GM06990 (cell line): ENCODE data around the gene PCNT.

Experiments
- DNase-seq: peaks from one replicate; pipeline ENCODE4 v3.0.0-alpha.2; 2011; ENCODE audit not compliant: insufficient read length; ENCODE audit errors: extremely low read depth
- H3K27me3 ChIP-seq: replicated peaks from 2 replicates; pipeline ENCODE4 v1.6.0; 2011; ENCODE audit warnings: low read length; ENCODE audit not compliant: control insufficient read depth, insufficient read depth
- H3K36me3 ChIP-seq: 2 replicates; pipeline ENCODE4 v1.5.1; 2011; ENCODE audit warnings: low read length; ENCODE audit not compliant: control insufficient read depth, insufficient read depth
- H3K4me3 ChIP-seq: replicated peaks from 2 replicates; pipeline ENCODE4 v1.5.1; 2011; ENCODE audit warnings: low read depth, mild to moderate bottlenecking, control low read depth, low read length
- CTCF ChIP-seq: IDR thresholded peaks from 2 replicates; pipeline ENCODE4 v1.5.1; 2011; ENCODE audit warnings: low read length, control low read depth, mild to moderate bottlenecking, inconsistent platforms; ENCODE audit not compliant: insufficient read depth, poor library complexity, severe bottlenecking

The PCNT gene

DNA sequence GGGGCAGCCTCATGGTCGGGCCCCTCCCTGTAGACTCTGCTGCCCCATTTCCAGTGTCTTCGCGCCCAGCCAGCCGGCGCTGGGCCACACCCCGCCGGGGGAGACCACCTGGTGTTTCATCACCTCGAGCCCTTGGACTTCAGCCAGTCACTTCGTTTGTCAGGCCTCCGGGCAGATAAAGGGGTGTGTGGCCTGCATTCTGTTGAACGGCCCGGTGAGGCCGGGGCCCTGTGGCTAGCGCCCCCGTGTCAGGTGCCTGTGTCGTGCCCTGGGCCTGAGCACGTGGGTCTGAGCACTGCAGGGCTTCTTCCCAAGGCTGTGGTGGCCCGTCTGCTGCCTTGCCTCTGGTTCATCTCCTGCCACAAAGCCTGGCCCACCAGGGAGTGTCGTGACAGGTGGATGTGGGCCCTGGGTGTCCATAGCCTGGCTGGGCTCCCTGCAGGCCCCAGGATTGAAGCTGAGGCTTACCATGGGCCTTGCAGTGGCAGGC lies 69.5 kb downstream of the PCNT start:
- Histone ChIP-seq H3K4me3 (no peak overlapping the region), H3K36me3 (peaks cover 30% of the 10 kb centered on the region), H3K27me3 (no peaks in the 10 kb centered on the region)
- no peak for TF ChIP-seq CTCF
- DNase-seq: no peak

DNA sequence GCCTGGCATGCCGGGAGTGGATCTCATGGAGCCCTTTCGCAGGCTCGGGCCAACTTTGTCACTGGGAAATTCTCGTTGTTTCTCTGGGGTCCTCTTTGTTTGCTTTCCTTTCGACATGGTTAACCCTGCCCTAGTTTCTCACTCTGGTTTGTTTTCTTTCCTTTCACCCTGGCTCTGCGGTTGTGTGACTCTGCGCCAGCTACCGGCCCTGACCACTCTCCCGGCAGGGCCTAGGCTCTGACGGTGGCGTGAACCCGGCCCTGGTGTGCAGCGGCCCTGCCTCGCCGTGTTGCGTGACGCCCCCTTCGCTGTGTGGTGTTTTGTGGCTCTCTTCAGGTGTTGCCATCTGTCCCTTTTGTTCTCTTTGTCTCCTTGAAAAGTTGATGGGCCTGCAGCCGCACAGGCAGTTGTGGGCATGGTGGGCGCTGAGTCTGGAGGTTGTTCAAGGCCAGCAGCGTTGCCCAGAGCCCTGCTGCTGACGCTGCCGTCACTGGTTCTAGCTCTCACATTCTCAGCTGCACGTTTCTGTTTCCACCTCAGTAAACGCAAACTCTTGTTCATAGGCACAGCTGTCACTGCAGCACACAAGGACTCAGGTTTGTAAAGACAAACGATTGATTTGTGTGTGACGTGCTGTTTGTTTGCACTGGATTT lies 70.1 kb downstream of the PCNT start:
- no peaks in the 10 kb centered on the region for H3K27me3 ChIP-seq
- DNase-seq: no peak
- no peak overlapping the region for H3K4me3 ChIP-seq
- H3K36me3 ChIP-seq: peaks cover 27% of the 10 kb centered on the region
- TF ChIP-seq CTCF: no peak

DNA sequence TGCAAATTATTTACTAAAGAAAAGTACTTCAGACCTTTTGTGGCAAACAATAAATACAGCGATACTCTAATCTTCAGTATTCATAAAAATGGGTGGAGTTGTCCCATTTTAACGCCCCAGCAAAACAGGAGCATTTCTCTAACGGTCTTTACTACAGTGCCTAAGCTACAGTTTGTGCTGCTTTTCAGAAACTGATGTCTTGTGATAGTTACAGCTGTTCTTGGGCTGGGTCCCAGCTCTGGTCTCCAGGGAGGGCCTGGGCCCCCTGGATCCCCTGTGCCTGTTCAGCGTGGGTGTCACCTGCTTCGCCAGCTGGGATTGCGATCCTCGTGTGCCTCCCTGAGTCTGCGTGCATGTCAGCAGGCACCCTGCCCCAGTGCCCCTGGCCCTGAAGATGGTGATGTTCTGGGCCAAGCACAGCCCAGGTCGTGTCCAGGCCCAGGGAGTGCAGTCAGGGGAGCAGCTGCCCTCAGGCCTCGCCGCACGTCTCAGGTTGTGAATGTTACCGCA lies 70.7 kb downstream of the PCNT start:
- no peak for DNase-seq
- Histone ChIP-seq H3K27me3 (no peaks in the 10 kb centered on the region), H3K4me3 (no peak overlapping the region), H3K36me3 (peaks cover 29% of the 10 kb centered on the region)
- TF ChIP-seq CTCF: no peak

DNA sequence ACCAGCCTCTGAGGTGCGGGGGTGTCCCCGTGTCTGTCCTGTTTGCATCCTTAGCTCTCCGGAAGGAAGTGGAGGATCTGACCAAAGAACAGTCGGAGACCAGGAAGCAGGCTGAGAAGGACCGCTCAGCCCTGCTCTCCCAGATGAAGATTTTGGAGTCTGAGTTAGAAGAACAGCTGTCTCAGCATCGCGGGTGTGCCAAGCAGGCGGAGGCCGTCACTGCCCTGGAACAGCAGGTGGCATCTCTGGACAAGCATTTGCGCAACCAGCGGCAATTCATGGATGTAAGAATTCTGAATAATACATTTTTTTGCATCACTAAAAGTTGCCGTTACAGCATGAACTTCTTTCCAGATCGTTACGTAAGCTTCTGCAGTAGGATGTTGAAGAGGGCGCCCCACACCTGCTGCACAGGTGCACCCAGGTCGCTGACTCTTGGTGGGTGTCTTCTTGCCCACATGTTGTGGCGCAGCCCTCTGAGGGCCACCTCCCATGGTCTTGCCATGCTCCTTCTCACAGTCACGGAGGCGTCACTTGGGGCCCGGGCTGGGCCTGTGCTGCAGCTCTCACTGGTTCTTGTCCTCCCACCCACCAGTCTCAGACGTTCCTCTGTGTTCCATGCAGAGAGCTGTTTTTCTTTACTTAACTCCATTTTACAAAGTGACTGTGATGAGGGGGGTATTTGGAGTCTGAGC lies 73.4 kb downstream of the PCNT start:
- Histone ChIP-seq H3K27me3 (no peaks in the 10 kb centered on the region), H3K4me3 (no peak overlapping the region), H3K36me3 (peaks cover 28% of the 10 kb centered on the region)
- no peak for DNase-seq
- TF ChIP-seq CTCF: no peak

DNA sequence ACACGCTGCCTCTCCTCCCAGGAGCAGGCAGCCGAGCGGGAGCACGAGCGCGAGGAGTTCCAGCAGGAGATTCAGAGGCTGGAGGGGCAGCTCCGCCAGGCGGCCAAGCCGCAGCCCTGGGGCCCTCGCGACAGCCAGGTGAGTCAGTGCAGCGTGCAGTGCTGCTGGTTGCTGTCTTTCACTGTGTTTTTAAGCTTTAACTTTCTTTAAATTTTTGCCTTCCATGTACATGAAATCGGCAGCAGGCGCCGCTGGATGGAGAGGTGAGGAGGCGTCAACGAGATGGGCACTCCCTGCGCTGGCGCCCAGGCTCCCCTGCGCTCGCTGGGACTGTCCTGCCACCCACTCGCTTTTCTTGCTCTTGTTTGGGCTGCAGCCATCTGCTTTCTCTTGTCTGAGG lies 74.0 kb downstream of the PCNT start:
- H3K27me3 ChIP-seq: no peaks in the 10 kb centered on the region
- H3K4me3 ChIP-seq: no peak overlapping the region
- no peak for TF ChIP-seq CTCF
- H3K36me3 ChIP-seq: peaks cover 33% of the 10 kb centered on the region
- no peak for DNase-seq
